H1 (cell line): ENCODE results near the gene ZFP36L1. TPM values are rescaled to one million over a fixed set of nuclear protein-coding genes. Genes with fewer than 3 reads are reported as not detected.

Source experiments
- CTCF ChIA-PET: fragments of 300-600 bp; sonication (Branson Sonifier 250); formaldehyde crosslinking; loops from one replicate; lab custom pipeline; 2021; ENCODE audit not compliant: partially characterized antibody; lab: Charles Lee
- POLR2A ChIA-PET: fragments of 300-600 bp; sonication (Branson Sonifier 250); formaldehyde crosslinking; loops from one replicate; lab custom pipeline; 2021; ENCODE audit warnings: inconsistent platforms; ENCODE audit not compliant: partially characterized antibody; lab: Charles Lee
- DNase-seq, 2 experiments: peaks; one replicate each; pipeline versions ENCODE4 v3.0.0 to v3.0.0-alpha.2; 2010 to 2022; ENCODE audit warnings: low spot score in 2 of 2, low read depth in 1 of 2, mixed read lengths in 1 of 2
- FAIRE-seq: peaks from 2 replicates; lab custom pipeline; 2011; peaks lifted over from hg19 to GRCh38; lab: Jason Lieb, UNC
- H2AFZ ChIP-seq: 2 replicates; pipeline ENCODE4 v1.8.1; 2012; ENCODE audit warnings: low read length, inconsistent platforms
- H2AK5ac ChIP-seq: 2 replicates; pipeline ENCODE4 v1.6.1; 2013; ENCODE audit warnings: low read depth, low read length
- H2BK120ac ChIP-seq: replicated peaks from 2 replicates; pipeline ENCODE3; 2013; ENCODE audit warnings: low read depth, low read length, inconsistent platforms
- H2BK12ac ChIP-seq: 2 replicates; pipeline ENCODE4 v1.6.1; 2013; ENCODE audit warnings: low read depth, low read length
- H2BK15ac ChIP-seq: 2 replicates; pipeline ENCODE4 v1.6.1; 2013; ENCODE audit warnings: low read length
- H2BK20ac ChIP-seq: 2 replicates; pipeline ENCODE4 v1.6.1; 2013; ENCODE audit warnings: low read length
- H2BK5ac ChIP-seq: 2 replicates; pipeline ENCODE4 v1.6.1; 2013; ENCODE audit warnings: low read depth, low read length
- H3K14ac ChIP-seq: 2 replicates; pipeline ENCODE4 v1.6.1; 2013; ENCODE audit warnings: inconsistent platforms; ENCODE audit not compliant: insufficient read length
- H3K18ac ChIP-seq: 2 replicates; pipeline ENCODE4 v1.6.1; 2013; ENCODE audit warnings: low read length; ENCODE audit errors: extremely low read depth
- H3K23ac ChIP-seq: 2 replicates; pipeline ENCODE4 v1.6.1; 2013; ENCODE audit warnings: inconsistent platforms; ENCODE audit not compliant: insufficient read length
- H3K23me2 ChIP-seq: 2 replicates; pipeline ENCODE4 v1.6.1; 2013; ENCODE audit warnings: low read depth, low read length
- H3K27ac ChIP-seq: 2 replicates; pipeline ENCODE4 v1.6.1; 2011; ENCODE audit warnings: low read depth, low read length, inconsistent platforms
- H3K27me3 ChIP-seq, 4 experiments: replicated peaks in 1 of 4; 1 replicate in 1 of 4; 2 replicates in 3 of 4; pipeline versions ENCODE4 v1.6.1 to v1.8.1; 2011 to 2013; ENCODE audit warnings: low read length in 3 of 4, mild to moderate bottlenecking in 3 of 4, inconsistent platforms in 2 of 4, mixed read lengths in 2 of 4, moderate library complexity in 1 of 4; ENCODE audit not compliant: control insufficient read depth in 3 of 4, insufficient read depth in 3 of 4; ENCODE audit errors: extremely low read depth in 1 of 4
- H3K36me3 ChIP-seq, 4 experiments: 2 replicates each; pipeline versions ENCODE4 v1.6.1 to v1.8.1; 2011 to 2013; ENCODE audit warnings: mild to moderate bottlenecking in 4 of 4, low read length in 3 of 4, moderate library complexity in 2 of 4, control low read depth in 1 of 4, inconsistent platforms in 1 of 4; ENCODE audit not compliant: insufficient read depth in 4 of 4, control insufficient read depth in 2 of 4
- H3K4ac ChIP-seq: replicated peaks from 2 replicates; pipeline ENCODE3; 2013; ENCODE audit warnings: low read length, low read depth, mixed read lengths, inconsistent platforms; ENCODE audit not compliant: insufficient read length
- H3K4me1 ChIP-seq, 4 experiments: replicated peaks in 1 of 4; 1 replicate in 1 of 4; 2 replicates in 3 of 4; pipeline versions ENCODE4 v1.6.1 to v1.8.1; 2011 to 2013; ENCODE audit warnings: low read length in 3 of 4, inconsistent platforms in 2 of 4, mixed read lengths in 1 of 4; ENCODE audit not compliant: insufficient read depth in 4 of 4, control insufficient read depth in 3 of 4
- H3K4me2 ChIP-seq, 2 experiments: 2 replicates each; pipeline versions ENCODE4 v1.6.1 to v1.8.1; 2011 to 2013; ENCODE audit warnings: low read depth in 2 of 2, low read length in 2 of 2, control low read depth in 1 of 2, inconsistent platforms in 1 of 2, mild to moderate bottlenecking in 1 of 2; ENCODE audit not compliant: insufficient read depth in 1 of 2
- H3K4me3 ChIP-seq, 4 experiments: fragments of 200-600, 300-600 bp in 1 of 4; sonication (generic), shearing (Covaris generic), sonication (Bioruptor Twin) in 1 of 4; 2 replicates each; pipeline versions ENCODE4 v1.5.1 to v1.8.1; 2011 to 2016; ENCODE audit warnings: low read length in 4 of 4, low read depth in 3 of 4, control low read depth in 2 of 4, inconsistent platforms in 2 of 4, mild to moderate bottlenecking in 2 of 4, mixed read lengths in 1 of 4, moderate library complexity in 1 of 4; ENCODE audit not compliant: insufficient read depth in 2 of 4; ENCODE audit errors: extremely low read depth in 1 of 4
- H3K56ac ChIP-seq: replicated peaks from 2 replicates; pipeline ENCODE3; 2013; ENCODE audit warnings: low read depth, mild to moderate bottlenecking, mixed read lengths, low read length, inconsistent platforms; ENCODE audit not compliant: insufficient read length
- H3K79me1 ChIP-seq: 2 replicates; pipeline ENCODE4 v1.6.1; 2013; ENCODE audit warnings: low read depth, low read length, control low read depth
- H3K79me2 ChIP-seq, 2 experiments: 2 replicates each; pipeline versions ENCODE4 v1.6.1 to v1.8.1; 2012 to 2013; ENCODE audit warnings: low read length in 2 of 2, mild to moderate bottlenecking in 2 of 2, inconsistent platforms in 1 of 2; ENCODE audit not compliant: insufficient read depth in 2 of 2, control insufficient read depth in 1 of 2
- H3K9ac ChIP-seq, 4 experiments: replicated peaks in 1 of 4; 1 replicate in 1 of 4; 2 replicates in 3 of 4; pipeline versions ENCODE4 v1.6.1 to v1.8.1; 2011 to 2013; ENCODE audit warnings: low read depth in 3 of 4, low read length in 3 of 4, control low read depth in 2 of 4, mild to moderate bottlenecking in 2 of 4, moderate library complexity in 2 of 4, inconsistent platforms in 1 of 4; ENCODE audit errors: extremely low read depth in 1 of 4
- H3K9me3 ChIP-seq, 2 experiments: 2 replicates each; pipeline versions ENCODE4 v1.6.1 to v1.8.1; 2012 to 2013; ENCODE audit warnings: mild to moderate bottlenecking in 2 of 2, moderate library complexity in 2 of 2, control low read depth in 1 of 2, inconsistent platforms in 1 of 2, low read depth in 1 of 2, low read length in 1 of 2, mixed read lengths in 1 of 2; ENCODE audit not compliant: insufficient read depth in 2 of 2
- H4K20me1 ChIP-seq, 2 experiments: replicated peaks in 1 of 2; 2 replicates each; pipeline versions ENCODE3 to v1.8.1; 2011 to 2013; ENCODE audit warnings: inconsistent platforms in 2 of 2, low read length in 2 of 2, mild to moderate bottlenecking in 1 of 2; ENCODE audit not compliant: insufficient read depth in 2 of 2, control insufficient read depth in 1 of 2
- H4K5ac ChIP-seq: 2 replicates; pipeline ENCODE4 v1.6.1; 2013; ENCODE audit warnings: low read length, low read depth, mixed read lengths, inconsistent platforms; ENCODE audit not compliant: insufficient read length
- H4K8ac ChIP-seq: 2 replicates; pipeline ENCODE4 v1.8.0; 2013; ENCODE audit warnings: mild to moderate bottlenecking, moderate library complexity, low read length, inconsistent platforms; ENCODE audit not compliant: insufficient read depth; ENCODE audit errors: extremely low read depth
- H4K91ac ChIP-seq: replicated peaks from 2 replicates; pipeline ENCODE3; 2013; ENCODE audit warnings: low read length, mixed read lengths, inconsistent platforms; ENCODE audit not compliant: insufficient read length
- BCL11A ChIP-seq, 2 experiments: IDR thresholded peaks; one replicate each; pipeline ENCODE4 v1.6.1; 2011; ENCODE audit warnings: low read depth in 2 of 2, low read length in 2 of 2, mild to moderate bottlenecking in 2 of 2
- CHD2 ChIP-seq: IDR thresholded peaks from 2 replicates; pipeline ENCODE4 v1.6.1; 2012; ENCODE audit warnings: low read length, improper control_type of control experiment
- CTBP2 ChIP-seq: IDR thresholded peaks from 2 replicates; pipeline ENCODE4 v1.7.0; 2011; ENCODE audit warnings: borderline replicate concordance, mild to moderate bottlenecking, moderate library complexity, mixed read lengths, low read length; ENCODE audit not compliant: insufficient read depth, insufficient read length
- EZH2 ChIP-seq: fragments of 200-600 bp; sonication (generic); IDR thresholded peaks from 2 replicates; pipeline ENCODE4 v1.7.1; 2012; ENCODE audit warnings: low read depth, mild to moderate bottlenecking, moderate library complexity, low read length, inconsistent platforms; ENCODE audit not compliant: severe bottlenecking
- HDAC2 ChIP-seq, 2 experiments: fragments of 300-600 bp in 1 of 2; sonication (generic) in 1 of 2; IDR thresholded peaks; 2 replicates each; pipeline ENCODE4 v1.6.1; 2011 to 2012; ENCODE audit warnings: low read depth in 2 of 2, low read length in 2 of 2, mild to moderate bottlenecking in 2 of 2, moderate library complexity in 2 of 2, borderline replicate concordance in 1 of 2, inconsistent platforms in 1 of 2
- NRF1 ChIP-seq: IDR thresholded peaks from 2 replicates; pipeline ENCODE4 v1.6.1; 2011; ENCODE audit warnings: mild to moderate bottlenecking, low read depth, low read length, improper control_type of control experiment
- POU5F1 ChIP-seq: IDR thresholded peaks from 2 replicates; pipeline ENCODE4 v1.6.1; 2011; ENCODE audit warnings: low read depth, mild to moderate bottlenecking, low read length, moderate library complexity
- SIX5 ChIP-seq: IDR thresholded peaks from 2 replicates; pipeline ENCODE4 v1.6.1; 2011; ENCODE audit warnings: mild to moderate bottlenecking, low read depth, low read length
- SP2 ChIP-seq: IDR thresholded peaks from 2 replicates; pipeline ENCODE4 v1.6.1; 2012; ENCODE audit warnings: mild to moderate bottlenecking, low read length, inconsistent platforms
- SRF ChIP-seq: IDR thresholded peaks from 2 replicates; pipeline ENCODE4 v1.6.1; 2011; ENCODE audit warnings: mild to moderate bottlenecking, low read depth, low read length, moderate library complexity
- TEAD4 ChIP-seq: IDR thresholded peaks from 2 replicates; pipeline ENCODE4 v1.6.1; 2012; ENCODE audit warnings: low read depth, low read length, inconsistent platforms, mixed read lengths
- YY1 ChIP-seq: IDR thresholded peaks from 2 replicates; pipeline ENCODE4 v1.6.1; 2011; ENCODE audit warnings: low read depth, mild to moderate bottlenecking, low read length
- WGBS, 2 experiments: shearing (Covaris generic) in 1 of 2; methylation state at CpG; one replicate each; pipeline versions ENCODE4 v1.1.6 to v1.1.7; 2013 to 2015; ENCODE audit warnings: low lambda C conversion rate in 2 of 2, mixed read lengths in 2 of 2, inconsistent platforms in 1 of 2, low coverage in 1 of 2, missing lambda C conversion rate in 1 of 2; ENCODE audit not compliant: insufficient replicate concordance in 2 of 2, insufficient coverage in 1 of 2, insufficient read length in 1 of 2; ENCODE audit errors: extremely low coverage in 1 of 2, missing lambda C conversion rate in 1 of 2; 5-methylcytosine and 5-hydroxymethylcytosine counted together
- polyA plus RNA-seq, 7 experiments: library from polyadenylated mRNA; depleted of rRNA in 3 of 7; stranded (reverse) in 5 of 7; unstranded in 2 of 7; fragments of >200 nt in 5 of 7; fragments of 200-250 nt in 2 of 7; gene quantifications; 1 replicate in 5 of 7; 2 replicates in 1 of 7; 4 replicates in 1 of 7; pipeline versions ENCODE4 v1.2.1 to v1.2.3, GENCODE V29; 2011 to 2013; ENCODE audit warnings: missing spikeins in 2 of 7, mixed read lengths in 2 of 7
- total RNA-seq: library from RNA; stranded (reverse); fragmentation: NEBNext Ultra II Directional; extraction: Animal tissue kit (Norgen Biotek cat#: 25700); gene quantifications from 2 replicates; pipeline ENCODE4 v1.2.1, GENCODE V29; 2021
- TF ChIP-seq, protein P1 (sequence below): IDR thresholded peaks from 2 replicates; pipeline ENCODE4 v1.6.1; 2011; ENCODE audit warnings: low read depth, mild to moderate bottlenecking, low read length; ENCODE audit not compliant: insufficient read depth

ZFP36L1 gene
- total and polyA plus RNA-seq, 2 of the 8 experiments (the other 6 are each of a cell fraction or from before 2014, with no cell fraction given), result 80.4 to 132 TPM

DNA sequence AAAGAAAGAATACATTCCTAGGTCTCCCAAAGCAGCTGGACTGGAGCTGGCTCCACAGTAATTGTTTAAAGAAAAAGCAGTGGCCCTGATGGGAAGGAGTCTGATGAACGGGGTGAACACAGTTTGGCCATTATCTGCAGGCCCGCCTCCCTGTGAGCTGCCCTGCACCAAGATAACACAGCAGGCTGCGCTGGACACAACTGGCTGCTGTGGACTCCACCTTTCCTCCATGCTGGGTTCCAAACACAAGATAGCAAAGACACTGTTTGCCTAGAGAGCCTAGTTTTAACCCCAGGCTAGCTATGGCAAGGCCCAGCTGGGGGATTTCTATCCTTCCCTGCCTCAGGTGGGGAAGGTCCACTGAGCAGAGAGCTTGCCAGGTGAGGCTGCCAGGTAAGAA lies 34.6 kb downstream of the ZFP36L1 start:
- no peak overlapping the region for H2BK12ac ChIP-seq
- no peak overlapping the region for H2BK5ac ChIP-seq
- H4K8ac ChIP-seq, result no peak overlapping the region
- no peak overlapping the region for H3K4ac ChIP-seq
- no peak overlapping the region for H3K27ac ChIP-seq
- POLR2A ChIA-PET, result interaction anchor here (1.3 to 2.5 kb wide), 2 partner anchors 31 to 38 kb away, joined by 3 to 6 read pairs; no protein-coding TSS in a partner anchor
- no peaks in the 10 kb centered on the region for H3K79me2 ChIP-seq
- H2AK5ac ChIP-seq, result no peak overlapping the region
- no peak overlapping the region for H2BK120ac ChIP-seq
- H2BK15ac ChIP-seq, result no peak overlapping the region
- H3K4me1 ChIP-seq, result peaks cover 2 to 10% (median 6%) of the 10 kb centered on the region in 4 experiments; a peak in 6 of 7 replicates
- H3K9ac ChIP-seq, result no peak overlapping the region
- TF ChIP-seq TEAD4 (no peak), NRF1 (no peak), CTBP2 (no peak), SRF (no peak), POU5F1 (no peak), BCL11A (IDR thresholded peaks at IDR 0.05; ENCODE audit: low read depth in 2 of 2, low read length in 2 of 2) (no peak), EZH2 (no peak), YY1 (no peak), CHD2 (no peak), SIX5 (no peak), SP2 (no peak), HDAC2 (IDR thresholded peaks at IDR 0.05; ENCODE audit: borderline replicate concordance in 1 of 2, low read depth in 2 of 2, low read length in 2 of 2) (no peak)
- TF ChIP-seq, protein P1, sequence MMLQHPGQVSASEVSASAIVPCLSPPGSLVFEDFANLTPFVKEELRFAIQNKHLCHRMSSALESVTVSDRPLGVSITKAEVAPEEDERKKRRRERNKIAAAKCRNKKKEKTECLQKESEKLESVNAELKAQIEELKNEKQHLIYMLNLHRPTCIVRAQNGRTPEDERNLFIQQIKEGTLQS, result no peak
- no peak overlapping the region for H4K91ac ChIP-seq
- no peaks in the 10 kb centered on the region for H3K23me2 ChIP-seq
- no peaks in the 10 kb centered on the region for H3K9me3 ChIP-seq
- no peak overlapping the region for H2AFZ ChIP-seq
- no peak overlapping the region for H3K56ac ChIP-seq
- no peaks in the 10 kb centered on the region for H3K79me1 ChIP-seq
- H3K36me3 ChIP-seq, result no peaks in the 10 kb centered on the region
- no peaks in the 10 kb centered on the region for H4K20me1 ChIP-seq
- no peak overlapping the region for H3K4me3 ChIP-seq
- H3K23ac ChIP-seq, result no peak overlapping the region
- no peaks in the 10 kb centered on the region for H3K27me3 ChIP-seq
- no peak overlapping the region for H3K4me2 ChIP-seq
- DNase-seq (no peak), FAIRE-seq (no peak)
- H3K14ac ChIP-seq, result no peak overlapping the region
- CTCF ChIA-PET, result interaction anchor here (0.6 to 4.4 kb wide), 9 partner anchors 8 to 382 kb away, joined by 3 to 27 read pairs (median 4); no protein-coding TSS in a partner anchor
- H4K5ac ChIP-seq, result no peak overlapping the region
- no peak overlapping the region for H2BK20ac ChIP-seq
- WGBS, 2 experiments, result 97% methylated on average over 3 of the region's 3 CpGs; no CpG with 5 or more reads in 1 of the 2 experiments
- H3K18ac ChIP-seq, result no peak overlapping the region
